GM23248 (cell line): Measurements from ENCODE around the gene SLC1A2.

Experiments
- EZH2 ChIP-seq: fragments of 200-600 bp; sonication (generic); IDR thresholded peaks from 2 replicates; pipeline ENCODE4 v1.6.1; 2018; ENCODE audit warnings: antibody characterized with exemption, mild to moderate bottlenecking; ENCODE audit not compliant: insufficient read depth, poor library complexity, severe bottlenecking
- EZH2phosphoT487 ChIP-seq: fragments of 200-600 bp; sonication (generic); IDR thresholded peaks from 2 replicates; pipeline ENCODE4 v1.6.1; 2018; ENCODE audit warnings: antibody characterized with exemption, moderate library complexity, mild to moderate bottlenecking, low read depth; ENCODE audit not compliant: insufficient read depth

- TF ChIP-seq EZH2phosphoT487 (no peak), EZH2 (no peak)
These were observed 126.3 kb downstream of the SLC1A2 start for GRCh38 chr11:35293035-35293434.
